Gastrocnemius medialis (tissue), 4 donors: ENCODE measurements around the gene EIF4A2.
"Not testable (repeated sequence)": the region's sequence is repeated elsewhere in the genome, so short reads cannot be mapped to it uniquely, and the experiment has no call there.

Experiments used
- CTCF ChIP-seq, 5 experiments: fragments of 450-650 bp in 3 of 5; fragments of 200-600 bp in 2 of 5; sonication (generic) in 2 of 5; IDR thresholded peaks in 4 of 5; conservative IDR thresholded peaks in 1 of 5; 1 replicate in 4 of 5; 2 replicates in 1 of 5; pipeline ENCODE4 v1.5.1; 2016 to 2019; ENCODE audit warnings: antibody characterized with exemption in 5 of 5, mild to moderate bottlenecking in 3 of 5, moderate library complexity in 3 of 5
- POLR2A ChIP-seq, 2 donors: fragments of 450-650 bp; IDR thresholded peaks; one replicate each; pipeline ENCODE4 v1.6.1; 2017; ENCODE audit warnings: antibody characterized with exemption in 2 of 2, mild to moderate bottlenecking in 2 of 2, moderate library complexity in 2 of 2

GRCh38 chr3:186803447-186803846 lies 20.1 kb downstream of the EIF4A2 start:
- not testable (repeated sequence) for TF ChIP-seq CTCF (IDR thresholded peaks at IDR 0.05 in 4 of 5, conservative IDR thresholded peaks at IDR 0.05 in 1 of 5); POLR2A (IDR thresholded peaks at IDR 0.05)
